Left ventricle myocardium inferior (tissue), 1 donor: Measurements from ENCODE around the gene WDR31. TPM values are rescaled to one million over a fixed set of nuclear protein-coding genes. Genes with fewer than 3 reads are reported as not detected.
"Not testable (repeated sequence)": the region's sequence is repeated elsewhere in the genome, so short reads cannot be mapped to it uniquely, and the experiment has no call there.

ENCODE experiments used
- DNase-seq: peaks from one replicate; pipeline ENCODE4 v3.0.0-alpha.2; 2020
- H3K27ac ChIP-seq: fragments of 200-600 bp; replicated peaks from 2 replicates; pipeline ENCODE4 v1.8.0; 2021
- H3K27me3 ChIP-seq: fragments of 200-600 bp; 2 replicates; pipeline ENCODE4 v1.8.0; 2021; ENCODE audit warnings: low read depth
- H3K36me3 ChIP-seq: fragments of 200-600 bp; 2 replicates; pipeline ENCODE4 v1.8.0; 2021
- H3K4me1 ChIP-seq: fragments of 200-600 bp; 2 replicates; pipeline ENCODE4 v1.8.0; 2021
- H3K4me3 ChIP-seq: fragments of 200-600 bp; 2 replicates; pipeline ENCODE4 v1.8.0; 2021; ENCODE audit warnings: mild to moderate bottlenecking, moderate library complexity
- H3K9me3 ChIP-seq: fragments of 200-600 bp; replicated peaks from 2 replicates; pipeline ENCODE4 v1.8.0; 2021
- CTCF ChIP-seq: fragments of 200-600 bp; IDR thresholded peaks from 2 replicates; pipeline ENCODE4 v1.8.0; 2021; ENCODE audit warnings: antibody characterized with exemption, mild to moderate bottlenecking, borderline replicate concordance
- intact Hi-C: fragments of 100-400 bp; cut with micrococcal nuclease; formaldehyde crosslinking; loops from one replicate; pipeline ENCODE4 v1.11.0; 2022
- total RNA-seq: library from RNA; stranded (reverse); fragmentation: NEBNext Ultra II Directional; extraction: Animal tissue kit (Norgen Biotek cat#: 25700); gene quantifications from one replicate; pipeline ENCODE4 v1.2.1, GENCODE V29; 2021
- donor health status: DM: no; HTN: yes; CAD: no; lungs with severe emphysema.

The WDR31 gene
- total RNA-seq, 1 donor from 2014 or later, result 12.4 TPM

GRCh38 chr9:113386571-113387393, 46.7 kb upstream of the WDR31 start:
- no peaks in the 10 kb centered on the region for H3K27me3 ChIP-seq
- H3K36me3 ChIP-seq, result peaks cover 51% of the 10 kb centered on the region
- no peak for DNase-seq
- intact Hi-C loops, result no loop called here
- H3K4me1 ChIP-seq, result no peaks in the 10 kb centered on the region
- H3K9me3 ChIP-seq, result no peaks in the 10 kb centered on the region
- no peak overlapping the region for H3K27ac ChIP-seq
- H3K4me3 ChIP-seq, result no peak overlapping the region
- no peak for TF ChIP-seq CTCF

GRCh38 chr9:113381909-113382411, 41.9 kb upstream of the WDR31 start:
- DNase-seq, result no peak
- Histone ChIP-seq H3K36me3 (peaks cover 3% of the 10 kb centered on the region), H3K4me1 (no peaks in the 10 kb centered on the region), H3K27ac (no peak overlapping the region), H3K4me3 (no peak overlapping the region), H3K9me3 (no peaks in the 10 kb centered on the region), H3K27me3 (no peaks in the 10 kb centered on the region)
- no peak for TF ChIP-seq CTCF
- intact Hi-C loops, result no loop called here

- H3K4me3 ChIP-seq, H3K27me3 ChIP-seq, intact Hi-C loops, H3K36me3 ChIP-seq, DNase-seq, H3K9me3 ChIP-seq, H3K4me1 ChIP-seq, H3K27ac ChIP-seq: not testable (repeated sequence)
These were observed 41.4 kb upstream of the WDR31 start for GRCh38 chr9:113381441-113381840.

GRCh38 chr9:113380869-113381378, 40.8 kb upstream of the WDR31 start:
- no peak for TF ChIP-seq CTCF
- H3K27ac ChIP-seq, result no peak overlapping the region
- H3K9me3 ChIP-seq, result no peaks in the 10 kb centered on the region
- intact Hi-C loops, result no loop called here
- no peaks in the 10 kb centered on the region for H3K27me3 ChIP-seq
- H3K4me3 ChIP-seq, result no peak overlapping the region
- no peak for DNase-seq
- H3K36me3 ChIP-seq, result no peaks in the 10 kb centered on the region
- peaks cover 8% of the 10 kb centered on the region for H3K4me1 ChIP-seq

- H3K27ac ChIP-seq, H3K4me3 ChIP-seq, DNase-seq, H3K9me3 ChIP-seq, intact Hi-C loops, H3K36me3 ChIP-seq, H3K27me3 ChIP-seq: not testable (repeated sequence)
- H3K4me1 ChIP-seq, result peaks cover 15% of the 10 kb centered on the region
These were observed 39.7 kb upstream of the WDR31 start for GRCh38 chr9:113379829-113380210.

GRCh38 chr9:113379094-113379828, 39.2 kb upstream of the WDR31 start:
- H3K4me3 ChIP-seq, H3K36me3 ChIP-seq, intact Hi-C loops, H3K9me3 ChIP-seq, H3K27ac ChIP-seq, DNase-seq, H3K27me3 ChIP-seq: not testable (repeated sequence)
- peaks cover 15% of the 10 kb centered on the region for H3K4me1 ChIP-seq
